Smooth muscle cell (in vitro differentiated cells): Measurements from ENCODE around the gene PRKAR1B. TPM values are rescaled to one million over a fixed set of nuclear protein-coding genes. Genes with fewer than 3 reads are reported as not detected.

Source experiments
- DNase-seq: peaks from one replicate; lab custom pipeline; 2025; ENCODE audit not compliant: unreplicated experiment; lab: John Stamatoyannopoulos, UW
- H2AFZ ChIP-seq: fragments of 200-600 bp; sonication (generic); 2 replicates; pipeline ENCODE4 v1.6.0; 2016; ENCODE audit warnings: antibody characterized with exemption, low read depth, mild to moderate bottlenecking
- H3F3A ChIP-seq: fragments of 200-600 bp; sonication (generic); 2 replicates; pipeline ENCODE4 v1.6.0; 2017; ENCODE audit warnings: antibody characterized with exemption, low read depth
- H3K27ac ChIP-seq: fragments of 200-600 bp; sonication (generic); 2 replicates; pipeline ENCODE4 v1.5.1; 2016; ENCODE audit warnings: low read depth, mild to moderate bottlenecking
- H3K27me3 ChIP-seq: fragments of 200-600 bp; sonication (generic); 2 replicates; pipeline ENCODE4 v1.6.1; 2016; ENCODE audit warnings: low read depth, mild to moderate bottlenecking
- H3K36me3 ChIP-seq: fragments of 200-600 bp; sonication (generic); 2 replicates; pipeline ENCODE4 v1.5.1; 2016; ENCODE audit warnings: low read depth
- H3K4me1 ChIP-seq: fragments of 200-600 bp; sonication (generic); 2 replicates; pipeline ENCODE4 v1.5.1; 2016; ENCODE audit warnings: low read depth
- H3K4me2 ChIP-seq: fragments of 200-600 bp; sonication (generic); 2 replicates; pipeline ENCODE4 v1.6.0; 2016; ENCODE audit warnings: mild to moderate bottlenecking
- H3K4me3 ChIP-seq: fragments of 200-600 bp; sonication (generic); 2 replicates; pipeline ENCODE4 v1.5.1; 2016; ENCODE audit warnings: mild to moderate bottlenecking
- H3K79me2 ChIP-seq: fragments of 200-600 bp; sonication (generic); 2 replicates; pipeline ENCODE4 v1.6.0; 2016; ENCODE audit warnings: low read depth, mild to moderate bottlenecking
- H3K9ac ChIP-seq: fragments of 200-600 bp; sonication (generic); 2 replicates; pipeline ENCODE4 v1.6.0; 2016; ENCODE audit warnings: low read depth
- H3K9me3 ChIP-seq: fragments of 200-600 bp; sonication (generic); replicated peaks from 2 replicates; pipeline ENCODE4 v1.5.1; 2016; ENCODE audit warnings: low read depth
- H4K20me1 ChIP-seq: fragments of 200-600 bp; sonication (generic); 2 replicates; pipeline ENCODE4 v1.6.0; 2016; ENCODE audit warnings: low read depth
- WGBS: methylation state at CpG from one replicate; pipeline ENCODE4 v1.1.7; 2016; ENCODE audit warnings: low lambda C conversion rate; 5-methylcytosine and 5-hydroxymethylcytosine counted together
- polyA plus RNA-seq: library from polyadenylated mRNA; unstranded; fragments of >200 nt; fragmentation: Nextera tagmentation; extraction: Ambion mirVana; gene quantifications from 2 replicates; pipeline ENCODE4 v1.2.1, GENCODE V29; 2016
- total RNA-seq: library from RNA; depleted of rRNA; stranded (reverse); fragments of >200 nt; gene quantifications from 2 replicates; pipeline ENCODE4 v1.2.3, GENCODE V29; 2014
- TF ChIP-seq, protein P1 (sequence below): fragments of 200-600 bp; sonication (generic); IDR thresholded peaks from 2 replicates; pipeline ENCODE4 v1.5.1; 2017; ENCODE audit warnings: borderline replicate concordance, mild to moderate bottlenecking, antibody characterized with exemption; ENCODE audit not compliant: insufficient read depth, poor library complexity, severe bottlenecking

PRKAR1B gene
- total and polyA plus RNA-seq, 2 experiments from 2014 or later, result 5.3 to 10.1 TPM

DNA sequence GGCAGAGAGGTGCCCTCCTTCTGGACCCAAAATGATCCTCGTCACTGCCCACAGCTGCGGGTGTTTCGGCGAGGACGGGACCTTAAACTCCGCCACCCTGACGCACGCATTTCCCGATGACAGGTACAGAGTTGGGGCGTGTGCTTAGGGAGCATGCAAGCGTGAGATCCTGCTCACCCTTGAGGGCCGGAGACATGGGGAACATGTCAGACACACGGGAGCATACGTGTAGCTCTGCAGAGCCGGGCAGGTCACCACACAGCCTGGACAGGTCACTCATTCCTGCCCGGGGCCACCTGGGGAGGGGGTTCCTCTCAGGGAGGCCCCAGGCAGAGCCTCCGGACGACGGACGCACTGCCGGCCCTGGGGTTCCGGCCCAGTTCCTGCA lies 149.8 kb downstream of the PRKAR1B start:
- Histone ChIP-seq H3F3A (no peaks in the 10 kb centered on the region), H3K36me3 (no peaks in the 10 kb centered on the region), H3K27ac (no peak overlapping the region), H3K9ac (no peak overlapping the region), H3K4me2 (no peak overlapping the region), H3K27me3 (no peaks in the 10 kb centered on the region), H4K20me1 (no peaks in the 10 kb centered on the region), H3K4me1 (no peaks in the 10 kb centered on the region), H3K79me2 (no peaks in the 10 kb centered on the region), H2AFZ (no peak overlapping the region), H3K9me3 (no peaks in the 10 kb centered on the region), H3K4me3 (no peak overlapping the region)
- no peak for DNase-seq
- TF ChIP-seq, protein P1, sequence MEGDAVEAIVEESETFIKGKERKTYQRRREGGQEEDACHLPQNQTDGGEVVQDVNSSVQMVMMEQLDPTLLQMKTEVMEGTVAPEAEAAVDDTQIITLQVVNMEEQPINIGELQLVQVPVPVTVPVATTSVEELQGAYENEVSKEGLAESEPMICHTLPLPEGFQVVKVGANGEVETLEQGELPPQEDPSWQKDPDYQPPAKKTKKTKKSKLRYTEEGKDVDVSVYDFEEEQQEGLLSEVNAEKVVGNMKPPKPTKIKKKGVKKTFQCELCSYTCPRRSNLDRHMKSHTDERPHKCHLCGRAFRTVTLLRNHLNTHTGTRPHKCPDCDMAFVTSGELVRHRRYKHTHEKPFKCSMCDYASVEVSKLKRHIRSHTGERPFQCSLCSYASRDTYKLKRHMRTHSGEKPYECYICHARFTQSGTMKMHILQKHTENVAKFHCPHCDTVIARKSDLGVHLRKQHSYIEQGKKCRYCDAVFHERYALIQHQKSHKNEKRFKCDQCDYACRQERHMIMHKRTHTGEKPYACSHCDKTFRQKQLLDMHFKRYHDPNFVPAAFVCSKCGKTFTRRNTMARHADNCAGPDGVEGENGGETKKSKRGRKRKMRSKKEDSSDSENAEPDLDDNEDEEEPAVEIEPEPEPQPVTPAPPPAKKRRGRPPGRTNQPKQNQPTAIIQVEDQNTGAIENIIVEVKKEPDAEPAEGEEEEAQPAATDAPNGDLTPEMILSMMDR, result no peak
- 93% methylated on average over 22 of the region's 22 CpGs for WGBS

DNA sequence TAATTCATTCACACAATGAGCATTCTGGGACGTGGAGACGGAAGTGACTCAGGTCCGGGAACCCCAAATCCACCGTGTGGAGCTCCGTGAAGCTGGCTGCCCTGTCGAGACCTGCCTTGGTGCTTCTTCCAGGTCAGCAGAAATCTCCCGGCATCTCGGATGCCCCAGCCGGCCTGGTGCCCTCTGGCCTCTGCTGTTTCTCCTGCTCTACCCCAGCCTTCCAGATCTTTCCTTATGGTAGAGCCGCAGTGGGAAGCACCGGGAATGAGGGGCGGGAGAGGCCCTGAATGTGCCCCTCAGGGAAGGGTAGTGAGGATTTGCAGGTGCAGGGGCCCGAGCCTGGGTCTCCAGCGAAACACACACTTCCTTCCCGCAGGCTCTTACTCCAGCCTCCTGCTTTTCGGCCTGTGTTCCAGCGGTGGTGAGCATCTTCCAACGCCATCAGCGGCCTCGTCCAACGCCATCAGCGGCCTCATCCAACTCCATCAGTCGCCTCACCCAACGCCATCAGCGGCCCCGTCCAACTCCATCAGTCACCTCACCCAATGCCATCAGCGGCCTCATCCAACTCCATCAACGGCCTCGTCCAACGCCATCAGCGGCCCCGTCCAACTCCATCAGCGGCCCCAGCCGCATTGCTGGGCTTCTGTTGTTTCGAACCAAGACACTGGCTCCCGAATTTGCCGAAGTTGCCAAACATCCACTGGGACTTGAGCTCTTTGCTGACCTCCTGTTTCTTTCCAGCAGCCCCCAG lies 150.4 kb downstream of the PRKAR1B start:
- H2AFZ ChIP-seq, result no peak overlapping the region
- no peaks in the 10 kb centered on the region for H4K20me1 ChIP-seq
- H3F3A ChIP-seq, result no peaks in the 10 kb centered on the region
- TF ChIP-seq, protein P1, result no peak
- no peaks in the 10 kb centered on the region for H3K4me1 ChIP-seq
- no peaks in the 10 kb centered on the region for H3K79me2 ChIP-seq
- WGBS, result 93% methylated on average over 29 of the region's 37 CpGs
- H3K9ac ChIP-seq, result no peak overlapping the region
- H3K9me3 ChIP-seq, result no peaks in the 10 kb centered on the region
- DNase-seq, result no peak
- no peaks in the 10 kb centered on the region for H3K36me3 ChIP-seq
- H3K27ac ChIP-seq, result no peak overlapping the region
- H3K4me2 ChIP-seq, result no peak overlapping the region
- no peak overlapping the region for H3K4me3 ChIP-seq
- H3K27me3 ChIP-seq, result no peaks in the 10 kb centered on the region

DNA sequence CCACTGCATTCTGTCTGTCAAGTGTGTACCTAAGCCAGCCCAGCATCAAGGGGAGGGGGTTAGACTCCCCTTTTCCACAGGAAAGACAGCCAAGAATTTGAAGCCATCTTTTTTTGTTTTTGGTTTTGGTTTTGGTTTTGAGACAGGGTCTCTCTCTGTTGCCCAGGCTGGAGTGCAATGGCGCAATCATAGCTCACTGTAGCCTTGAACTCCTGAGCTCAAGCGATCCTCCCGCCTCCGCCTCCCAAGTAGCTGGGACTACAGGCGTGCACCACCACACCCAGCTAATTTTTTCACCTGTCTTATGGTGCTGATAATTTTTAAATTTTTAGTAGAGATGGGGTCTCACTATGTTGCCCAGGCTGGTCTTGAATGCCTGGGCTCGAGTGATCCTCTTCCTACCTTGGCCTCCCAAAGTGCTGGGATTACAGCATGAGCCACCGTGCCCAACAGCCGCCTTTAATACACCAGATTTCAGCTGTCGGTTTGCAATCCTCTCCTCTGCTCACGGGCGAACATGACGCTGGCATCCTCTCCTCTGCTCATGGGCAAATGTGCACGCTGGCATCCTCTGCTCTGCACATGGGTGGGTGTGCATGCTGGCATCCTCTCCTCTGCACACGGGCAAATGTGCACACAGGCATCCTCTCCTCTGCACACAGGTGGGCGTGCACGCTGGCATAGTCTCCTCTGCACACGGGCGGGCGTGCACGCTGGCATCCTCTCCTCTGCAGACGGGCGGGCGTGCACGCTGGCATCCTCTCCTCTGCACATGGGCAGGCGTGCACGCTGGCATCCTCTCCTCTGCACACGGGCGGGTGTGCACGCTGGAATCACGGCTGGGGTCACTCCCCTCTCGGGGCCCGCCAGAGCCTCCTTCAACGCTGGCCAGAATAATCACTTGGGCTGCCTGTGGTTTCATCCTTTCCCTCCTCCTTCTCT lies 151.4 kb downstream of the PRKAR1B start:
- no peak for DNase-seq
- H4K20me1 ChIP-seq, result no peaks in the 10 kb centered on the region
- H3K9ac ChIP-seq, result no peak overlapping the region
- no peak overlapping the region for H3K4me3 ChIP-seq
- no peaks in the 10 kb centered on the region for H3K9me3 ChIP-seq
- H3K27ac ChIP-seq, result no peak overlapping the region
- no peaks in the 10 kb centered on the region for H3K27me3 ChIP-seq
- H3K4me1 ChIP-seq, result no peaks in the 10 kb centered on the region
- no peaks in the 10 kb centered on the region for H3K36me3 ChIP-seq
- H2AFZ ChIP-seq, result no peak overlapping the region
- no peaks in the 10 kb centered on the region for H3K79me2 ChIP-seq
- 95% methylated on average over 33 of the region's 33 CpGs for WGBS
- H3F3A ChIP-seq, result no peaks in the 10 kb centered on the region
- no peak overlapping the region for H3K4me2 ChIP-seq
- TF ChIP-seq, protein P1, result no peak
